SK-N-SH treated with all-trans-retinoic acid at 6 μM for 48 hours (cell line): ENCODE results near the gene TEX35.

Source experiments
- ARNTL ChIP-seq: fragments of 450-650 bp; formaldehyde crosslinking; IDR thresholded peaks from 2 replicates; pipeline ENCODE4 v1.5.0; 2020; ENCODE audit warnings: low read depth, mild to moderate bottlenecking, moderate library complexity, borderline replicate concordance
- CSDC2 ChIP-seq: fragments of 250-450 bp; sonication (Bioruptor Pico); IDR thresholded peaks from 2 replicates; pipeline ENCODE4 v1.5.0; 2020; ENCODE audit warnings: mild to moderate bottlenecking, moderate library complexity
- ESRRG ChIP-seq: fragments of 250-450 bp; sonication (Bioruptor Pico); IDR thresholded peaks from 2 replicates; pipeline ENCODE4 v1.6.1; 2021; ENCODE audit warnings: mild to moderate bottlenecking
- RARB ChIP-seq: fragments of 250-450 bp; sonication (Bioruptor Pico); IDR thresholded peaks from 2 replicates; pipeline ENCODE4 v1.8.0; 2021; ENCODE audit warnings: mild to moderate bottlenecking, moderate library complexity
- ZFP30 ChIP-seq: fragments of 450-650 bp; formaldehyde crosslinking; IDR thresholded peaks from 2 replicates; pipeline ENCODE4 v1.5.0; 2022; ENCODE audit warnings: mild to moderate bottlenecking, moderate library complexity
- ZNF565 ChIP-seq: fragments of 450-650 bp; formaldehyde crosslinking; conservative IDR thresholded peaks from 2 replicates; pipeline ENCODE4 v1.5.0; 2020; ENCODE audit warnings: low read depth, mild to moderate bottlenecking, moderate library complexity
- ZNF8 ChIP-seq: fragments of 450-650 bp; formaldehyde crosslinking; IDR thresholded peaks from 2 replicates; pipeline ENCODE4 v1.5.0; 2020; ENCODE audit warnings: mild to moderate bottlenecking, moderate library complexity

DNA sequence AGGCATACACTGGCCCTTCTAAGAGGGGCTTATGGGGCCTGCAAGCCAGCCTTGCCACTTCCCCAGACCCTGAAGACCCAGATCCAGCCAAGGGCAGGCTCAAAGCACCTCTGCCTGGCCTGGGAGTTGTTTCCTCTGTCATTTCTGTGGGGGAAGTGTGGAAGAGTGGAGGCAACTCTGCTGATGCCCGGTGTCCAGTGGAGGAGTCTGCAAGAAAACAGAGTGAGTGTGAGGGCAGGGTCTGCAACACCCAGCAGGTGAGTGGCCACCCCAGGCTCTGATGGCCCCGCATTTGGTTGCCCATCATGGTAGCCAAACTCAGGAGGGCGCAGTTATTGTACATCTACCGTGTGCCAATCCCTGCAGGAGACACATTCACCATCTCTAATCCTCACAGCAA, 24.5 kb upstream of the TEX35 start:
- TF ChIP-seq ZNF8 (CRISPR knock-in tag) = no peak
- no peak for TF ChIP-seq ESRRG (CRISPR knock-in tag)
- TF ChIP-seq RARB (CRISPR knock-in tag) = no peak
- TF ChIP-seq ZFP30 (CRISPR knock-in tag) = no peak
- no peak for TF ChIP-seq ARNTL
- no peak for TF ChIP-seq CSDC2 (CRISPR knock-in tag)
- no peak for TF ChIP-seq ZNF565 (CRISPR knock-in tag)
